Measurements from ENCODE around the gene MCUB.
"Not testable (repeated sequence)": the region's sequence is repeated elsewhere in the genome, so short reads cannot be mapped to it uniquely, and the experiment has no call there.

The MCUB gene

DNA sequence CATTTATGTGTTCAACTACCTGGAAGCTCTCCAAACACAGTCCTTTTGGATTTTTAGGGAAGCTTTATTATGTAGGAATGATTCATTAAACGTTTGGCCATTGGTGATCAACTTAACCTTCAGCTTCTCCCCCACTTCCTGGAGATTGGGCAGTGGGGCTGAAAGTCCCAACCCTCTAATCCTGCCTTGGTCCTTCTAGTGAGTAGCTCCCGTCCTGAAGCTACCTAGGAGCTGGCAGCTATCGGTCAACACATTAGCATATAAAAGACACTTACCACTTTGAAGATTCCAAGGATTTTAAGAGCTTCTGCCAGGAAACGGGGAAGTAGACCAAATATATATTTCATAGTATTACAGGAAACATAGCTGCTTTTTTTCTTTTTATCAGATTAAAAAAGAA, 69.7 kb downstream of the MCUB start:
- no peak for DNase-seq (ENCODE audit: low read depth in 2 of 2)

GRCh38 chr4:109631532-109632108, 71.6 kb downstream of the MCUB start:
- no peak for DNase-seq (ENCODE audit: low read depth in 2 of 2)

GRCh38 chr4:109640644-109641043, 80.6 kb downstream of the MCUB start:
- DNase-seq (ENCODE audit: low read depth in 2 of 2), result no peak

DNA sequence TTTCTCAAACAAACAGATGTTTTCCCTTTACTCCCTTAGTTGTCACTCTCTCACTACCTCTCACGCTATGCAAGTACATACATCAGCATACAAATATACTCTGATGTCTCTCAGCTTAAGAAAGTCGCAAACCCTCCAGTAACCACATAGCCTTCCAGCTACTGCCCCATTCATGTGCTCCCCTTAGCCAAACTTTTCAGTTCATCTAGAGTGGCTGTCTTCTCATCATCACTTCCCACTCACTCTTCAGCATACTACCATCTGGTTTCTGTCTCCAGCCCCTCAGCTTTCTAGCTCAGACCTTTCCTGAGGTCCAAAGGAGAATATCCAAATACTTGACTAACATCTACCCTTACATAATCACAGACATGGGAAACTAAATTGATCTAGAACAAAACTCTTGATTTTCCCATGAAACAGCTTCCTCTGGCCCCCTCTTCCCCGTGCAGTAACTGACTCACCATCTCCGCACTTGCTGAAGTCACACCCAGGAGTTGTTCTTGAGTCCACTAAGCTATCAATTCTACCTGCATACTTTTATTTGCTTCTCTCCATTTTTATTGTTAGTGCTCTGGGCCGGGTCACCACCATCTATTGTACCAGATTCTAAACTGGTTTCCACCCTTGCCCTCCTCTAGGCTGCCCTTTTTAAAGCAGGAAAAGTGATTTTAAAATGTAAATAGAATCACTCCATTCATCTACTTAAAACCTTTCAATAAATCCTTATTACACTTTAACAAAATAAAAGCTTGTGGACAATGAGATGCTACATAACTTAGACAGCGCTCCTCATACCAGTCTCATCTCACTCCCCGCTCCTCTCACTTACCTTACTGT, 86.0 kb downstream of the MCUB start:
- no peak for DNase-seq (ENCODE audit: low read depth in 2 of 2)

DNA sequence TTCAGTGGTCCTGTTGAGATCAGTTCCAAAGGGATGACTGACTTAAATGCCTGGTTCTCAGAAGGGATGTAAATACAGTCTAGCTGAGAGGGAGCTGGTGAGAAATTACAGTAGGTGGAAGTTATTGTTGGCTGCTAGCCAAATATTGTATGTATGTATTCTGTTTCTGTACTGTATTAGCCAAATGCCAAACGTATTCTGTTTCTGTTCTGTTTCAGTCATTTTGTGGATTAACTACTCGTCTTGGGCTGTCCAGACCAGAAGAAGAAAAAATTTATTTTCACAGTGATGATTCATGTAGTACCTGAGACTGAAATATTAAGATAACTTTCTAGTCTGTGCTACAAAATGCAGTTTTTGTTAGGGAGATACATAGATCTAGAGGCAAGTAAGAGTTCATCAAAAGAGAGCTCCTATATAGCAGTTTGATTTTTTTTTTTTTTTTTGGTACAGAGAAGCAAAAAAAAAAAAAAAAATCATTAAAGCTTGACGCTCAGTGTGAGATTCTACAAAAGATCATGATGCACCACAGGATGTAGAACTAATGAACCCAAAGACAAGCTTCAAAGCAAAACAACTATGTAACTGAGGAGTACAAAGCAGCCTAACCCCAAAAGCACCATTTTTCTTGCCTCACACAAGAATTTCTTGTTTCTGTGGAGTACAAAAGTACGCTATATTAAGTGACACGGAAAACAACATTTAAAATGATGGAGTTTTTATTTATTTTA, 88.4 kb downstream of the MCUB start:
- DNase-seq (ENCODE audit: low read depth in 2 of 2), result no peak

DNA sequence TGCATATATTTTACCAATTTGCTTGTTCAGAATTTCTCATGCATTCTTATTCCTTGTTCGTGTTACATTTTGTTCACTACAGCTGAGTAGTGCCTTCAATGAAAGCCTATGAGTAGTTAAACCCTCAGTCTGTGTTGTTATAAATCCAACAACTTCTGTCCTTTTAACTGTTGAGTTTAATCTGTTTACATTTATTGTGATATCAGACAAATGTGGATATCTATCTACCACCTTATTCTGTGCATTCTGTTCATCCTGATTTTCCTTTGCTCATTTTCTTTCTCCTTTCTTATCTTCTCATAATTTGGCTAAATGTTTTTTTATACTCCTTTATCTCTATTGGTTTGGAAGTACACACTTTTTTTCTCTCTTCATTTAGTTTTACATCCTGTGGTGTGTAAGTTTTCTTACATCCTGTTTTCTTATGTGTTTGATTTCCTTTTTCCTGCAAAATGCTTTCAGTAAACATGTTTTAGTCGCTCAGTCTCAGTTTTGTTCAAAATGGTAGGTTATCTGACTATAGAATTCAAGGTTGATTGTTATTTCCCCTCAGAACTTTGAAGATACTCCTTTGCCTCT, 89.0 kb downstream of the MCUB start:
- DNase-seq (ENCODE audit: low read depth in 2 of 2), result no peak

DNA sequence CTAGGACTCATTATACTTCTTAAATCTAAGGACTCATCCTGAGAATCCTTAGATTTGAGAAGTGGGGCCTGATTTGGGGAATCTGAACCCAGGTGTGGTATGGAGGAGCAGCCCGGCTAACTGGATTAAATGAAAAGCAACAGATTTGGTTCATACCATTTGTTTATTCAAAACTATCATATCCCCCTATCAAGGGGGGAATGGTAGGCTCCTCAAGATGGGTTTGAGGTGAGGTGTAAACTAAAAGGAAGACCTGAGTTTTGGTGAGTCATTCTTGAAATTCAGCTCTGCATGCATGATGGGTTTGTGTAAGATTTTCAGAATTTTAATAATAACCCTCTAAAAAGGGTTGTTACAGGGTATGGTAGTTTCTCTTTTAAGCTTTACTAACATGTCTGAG, 89.8 kb downstream of the MCUB start:
- no peak for DNase-seq (ENCODE audit: low read depth in 2 of 2)

- DNase-seq (ENCODE audit: low read depth in 2 of 2), result no peak
Observed at GRCh38 chr4:109655396-109655795, 95.3 kb downstream of the MCUB start.

GRCh38 chr4:109657854-109658418, 97.9 kb downstream of the MCUB start:
- no peak for DNase-seq (ENCODE audit: low read depth in 2 of 2)

GRCh38 chr4:109658871-109659410, 98.9 kb downstream of the MCUB start:
- no peak for DNase-seq (ENCODE audit: low read depth in 2 of 2)

DNA sequence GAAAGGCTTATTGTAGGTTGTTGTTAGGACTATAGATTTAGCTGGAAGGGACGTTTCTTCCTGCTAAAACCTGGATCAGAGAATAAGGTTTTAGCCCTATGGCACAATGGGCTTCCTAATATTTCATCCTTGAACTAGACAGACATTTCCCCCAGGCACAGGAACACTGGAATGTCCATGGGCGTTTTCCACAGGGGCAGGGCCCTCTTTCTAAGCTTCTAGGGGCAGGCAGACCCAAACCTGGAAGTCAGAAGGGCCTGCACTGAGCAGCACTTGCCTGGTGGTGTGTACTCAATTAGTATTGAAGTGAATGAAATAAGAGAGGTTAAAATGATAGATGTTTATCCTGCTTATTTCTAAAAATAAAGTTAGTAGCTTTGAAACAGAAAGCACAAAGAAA, 102.1 kb downstream of the MCUB start:
- no peak for DNase-seq (ENCODE audit: low read depth in 2 of 2)

GRCh38 chr4:109662771-109663170, 102.7 kb downstream of the MCUB start:
- no peak for DNase-seq (ENCODE audit: low read depth in 2 of 2)

DNA sequence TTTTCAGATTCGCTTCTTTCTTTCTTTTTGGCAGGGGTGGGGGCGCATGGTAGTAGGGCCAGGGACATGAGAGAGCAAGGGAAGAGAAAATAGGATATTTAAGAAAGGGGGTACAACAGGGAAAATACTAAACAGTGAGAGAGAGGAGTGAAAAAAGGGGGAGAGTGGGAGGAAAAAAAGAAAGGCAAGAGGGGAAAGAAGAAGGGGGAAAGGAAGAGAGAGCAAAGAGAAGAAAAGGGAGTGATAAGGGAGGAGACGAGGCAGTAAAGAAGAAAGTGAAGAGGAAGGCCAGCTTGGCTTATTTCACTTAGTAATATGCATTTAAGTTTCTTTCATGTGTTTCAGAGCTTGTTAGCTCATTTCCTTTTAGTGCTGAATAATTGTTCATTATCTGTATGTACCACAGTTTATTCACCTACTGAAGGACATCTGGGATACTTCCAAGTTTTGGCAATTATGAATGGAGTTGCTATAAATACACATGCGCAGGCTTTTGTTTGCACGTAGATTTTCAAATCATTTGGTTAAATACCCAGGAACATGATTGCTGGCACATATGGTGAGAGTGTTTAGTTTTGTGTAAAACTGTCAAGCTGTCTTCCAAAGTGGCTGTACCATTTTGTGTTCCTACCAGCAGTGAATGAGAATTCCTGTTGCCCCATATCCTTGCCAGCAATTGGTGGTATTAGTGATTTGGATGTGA, 105.9 kb downstream of the MCUB start:
- no peak for DNase-seq (ENCODE audit: low read depth in 2 of 2)

GRCh38 chr4:109671350-109671749, 111.3 kb downstream of the MCUB start:
- no peak for DNase-seq (ENCODE audit: low read depth in 2 of 2)

GRCh38 chr4:109672169-109672930, 112.3 kb downstream of the MCUB start:
- no peak for DNase-seq (ENCODE audit: low read depth in 2 of 2)

DNA sequence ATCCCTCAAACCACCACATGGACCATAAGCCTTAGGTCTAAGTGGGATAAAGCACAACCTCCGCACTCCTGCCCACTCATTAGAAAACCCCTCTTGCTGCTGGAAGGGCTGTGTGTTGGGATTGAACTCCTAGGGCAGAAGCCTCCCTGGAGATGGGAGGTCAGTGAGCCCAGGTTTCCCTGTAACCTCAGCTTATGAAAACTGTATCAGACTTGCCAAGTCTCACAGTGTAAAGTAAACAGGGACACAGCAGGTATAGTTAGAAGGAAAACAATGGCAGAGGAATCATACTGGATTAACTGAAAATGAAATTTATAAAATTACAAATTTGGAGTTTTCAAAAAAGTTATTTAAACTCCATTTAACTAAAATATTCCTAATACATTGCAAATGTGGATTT, 113.3 kb downstream of the MCUB start:
- no peak for DNase-seq (ENCODE audit: low read depth in 2 of 2)

DNA sequence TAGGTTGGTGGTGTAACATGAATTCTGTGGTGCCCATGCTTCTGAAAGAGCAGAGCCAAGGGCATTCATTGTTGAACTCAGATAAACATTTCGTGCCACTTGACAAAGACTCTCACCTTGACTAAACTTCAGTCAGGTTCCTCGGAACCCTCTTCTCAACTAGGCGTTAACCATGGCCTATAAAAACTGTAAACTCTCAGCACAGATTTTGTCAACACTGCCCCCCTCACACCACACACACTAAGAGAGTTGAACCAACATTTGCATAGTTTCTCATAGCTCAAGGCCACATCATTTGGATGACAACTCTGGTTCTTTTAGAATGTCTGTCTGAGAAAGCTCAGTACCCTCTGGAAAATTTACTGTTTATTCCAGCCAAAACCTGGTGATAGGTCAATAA, 115.1 kb downstream of the MCUB start:
- DNase-seq (ENCODE audit: low read depth in 2 of 2), result no peak

DNA sequence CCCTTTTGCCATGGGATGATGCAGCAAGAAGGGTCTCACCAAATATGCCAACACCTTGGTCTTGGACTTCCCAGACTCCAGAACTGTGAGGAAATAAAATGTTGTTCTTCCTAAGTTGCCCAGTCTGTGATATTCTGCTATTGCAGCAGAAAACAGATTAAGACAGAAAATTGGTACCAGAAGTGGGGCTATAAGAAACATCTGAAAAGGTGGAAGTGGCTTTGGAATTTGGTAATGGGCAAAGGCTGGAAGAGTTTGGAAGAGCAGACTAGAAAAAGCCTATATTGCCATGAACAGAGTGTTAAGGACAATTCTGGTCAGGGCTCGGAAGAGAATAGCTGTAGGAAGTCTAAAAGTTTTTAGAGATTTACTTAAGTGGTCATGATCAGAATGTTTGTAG, 115.8 kb downstream of the MCUB start:
- DNase-seq (ENCODE audit: low read depth in 2 of 2), result no peak

DNA sequence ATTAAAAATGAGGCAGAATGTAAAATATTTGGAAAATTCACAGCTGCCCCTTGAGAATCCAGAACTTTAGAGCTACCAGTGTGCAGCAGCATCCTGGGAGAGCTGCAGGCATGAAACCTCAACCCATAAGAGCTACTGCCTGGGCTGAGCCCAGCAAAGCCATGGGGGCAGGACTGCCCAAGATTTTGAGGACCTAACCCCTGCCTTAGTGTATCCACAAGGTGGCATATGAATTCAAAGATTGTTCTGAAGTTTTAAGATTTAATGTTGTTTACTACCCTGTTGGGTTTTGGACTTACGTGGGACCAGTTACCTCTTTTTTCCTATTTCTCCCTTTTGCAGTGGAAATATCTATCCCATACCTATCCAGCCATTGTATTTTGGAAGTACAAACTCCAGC, 116.8 kb downstream of the MCUB start:
- DNase-seq (ENCODE audit: low read depth in 2 of 2), result no peak

DNA sequence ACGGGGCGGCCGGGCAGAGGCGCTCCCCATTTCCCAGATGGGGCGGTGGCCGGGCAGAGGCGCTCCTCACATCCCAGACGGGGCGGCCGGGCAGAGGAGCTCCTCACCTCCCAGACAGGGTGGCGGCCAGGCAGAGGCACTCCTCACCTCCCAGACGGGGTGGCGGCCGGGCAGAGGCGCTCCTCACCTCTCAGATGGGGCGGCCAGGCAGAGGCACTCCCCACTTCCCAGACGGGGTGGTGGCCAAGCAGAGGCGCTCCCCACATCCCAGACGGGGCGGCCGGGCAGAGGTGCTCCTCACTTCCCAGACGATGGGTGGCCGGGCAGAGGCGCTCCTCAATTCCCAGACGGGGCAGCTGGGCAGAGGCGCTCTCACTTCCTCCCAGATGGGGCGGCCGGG, 118.4 kb downstream of the MCUB start:
- not testable (repeated sequence) for DNase-seq (ENCODE audit: low read depth in 2 of 2)

DNA sequence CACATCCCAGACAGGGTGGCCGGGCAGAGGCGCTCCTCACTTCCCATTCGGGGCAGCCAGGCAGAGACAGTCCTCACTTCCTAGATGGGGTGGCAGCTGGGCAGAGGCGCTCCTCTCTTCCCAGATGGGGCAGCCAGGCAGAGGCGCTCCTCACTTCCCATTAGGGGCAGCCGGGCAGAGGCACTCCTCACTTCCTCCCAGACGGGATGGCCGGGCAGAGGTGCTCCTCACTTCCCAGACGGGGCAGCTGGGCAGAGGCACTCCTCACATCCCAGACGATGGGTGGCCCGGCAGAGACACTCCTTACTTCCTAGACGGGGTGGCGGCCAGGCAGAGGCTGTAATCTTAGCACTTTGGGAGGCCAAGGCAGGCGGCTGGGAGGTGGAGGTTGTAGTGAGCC, 118.9 kb downstream of the MCUB start:
- DNase-seq (ENCODE audit: low read depth in 2 of 2), result not testable (repeated sequence)

Data from fibroblast of skin of left biceps (primary cell).